GM19351 (cell line): ENCODE results near the gene CDC5L.
"Not testable (repeated sequence)": the region's sequence is repeated elsewhere in the genome, so short reads cannot be mapped to it uniquely, and the experiment has no call there.

Experiments
- ATAC-seq: cut with Tn5 transposase; IDR thresholded peaks from one replicate; pipeline ENCODE4 v1.9.1; 2021; ENCODE audit warnings: mild to moderate bottlenecking, moderate library complexity; ENCODE audit not compliant: unreplicated experiment

CDC5L gene

GRCh38 chr6:44449181-44449580 lies 61.7 kb downstream of the CDC5L start:
- ATAC-seq: not testable (repeated sequence)

GRCh38 chr6:44451803-44452695 lies 64.5 kb downstream of the CDC5L start:
- no peak for ATAC-seq

GRCh38 chr6:44452725-44453124 lies 65.2 kb downstream of the CDC5L start:
- no peak for ATAC-seq

- no peak for ATAC-seq
These were observed 65.6 kb downstream of the CDC5L start for GRCh38 chr6:44453146-44453545.

DNA sequence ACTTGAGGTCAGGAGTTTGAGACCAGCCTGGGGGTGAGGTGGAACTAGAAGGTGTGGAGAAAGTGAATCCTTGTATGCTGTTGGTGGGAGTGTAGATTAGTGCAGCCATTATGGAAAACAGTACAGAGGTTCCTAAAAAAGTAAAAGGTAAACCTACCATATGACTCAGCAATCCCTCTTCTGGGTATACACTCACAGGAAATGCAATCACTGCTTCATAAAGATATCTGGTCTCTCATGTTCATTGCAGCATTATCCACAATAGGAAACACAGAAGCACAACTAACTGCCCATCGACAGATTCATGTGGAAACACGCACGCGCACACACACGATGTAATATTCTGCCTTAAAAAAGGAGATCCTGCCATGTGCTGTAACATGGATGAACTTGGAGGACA lies 66.7 kb downstream of the CDC5L start:
- ATAC-seq: no peak

GRCh38 chr6:44456070-44456965 lies 68.8 kb downstream of the CDC5L start:
- peak; percentile 54 for ATAC-seq

- ATAC-seq: no peak
These were observed 69.4 kb downstream of the CDC5L start for GRCh38 chr6:44456966-44457292.

DNA sequence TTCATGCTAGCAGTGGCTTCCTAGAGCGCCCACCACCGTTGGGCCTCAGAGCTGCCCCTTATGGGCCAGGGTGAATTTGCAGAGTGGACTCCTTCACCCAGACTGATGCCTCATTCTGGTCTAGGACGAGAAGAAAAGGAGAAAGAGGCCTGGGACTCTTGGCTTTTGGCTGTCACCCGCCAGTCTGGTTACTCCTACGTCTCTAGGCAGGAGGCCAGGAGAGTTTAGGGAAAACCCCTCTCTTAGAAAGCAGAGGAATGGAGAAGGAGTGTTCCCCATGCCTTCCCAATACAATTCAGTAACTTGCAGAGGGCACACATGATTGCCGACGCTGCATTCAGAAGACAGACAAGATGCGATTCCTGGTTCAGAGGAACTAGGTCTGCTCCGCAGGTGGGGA lies 70.1 kb downstream of the CDC5L start:
- no peak for ATAC-seq

- ATAC-seq: no peak
These were observed 71.0 kb downstream of the CDC5L start for GRCh38 chr6:44458551-44458950.

DNA sequence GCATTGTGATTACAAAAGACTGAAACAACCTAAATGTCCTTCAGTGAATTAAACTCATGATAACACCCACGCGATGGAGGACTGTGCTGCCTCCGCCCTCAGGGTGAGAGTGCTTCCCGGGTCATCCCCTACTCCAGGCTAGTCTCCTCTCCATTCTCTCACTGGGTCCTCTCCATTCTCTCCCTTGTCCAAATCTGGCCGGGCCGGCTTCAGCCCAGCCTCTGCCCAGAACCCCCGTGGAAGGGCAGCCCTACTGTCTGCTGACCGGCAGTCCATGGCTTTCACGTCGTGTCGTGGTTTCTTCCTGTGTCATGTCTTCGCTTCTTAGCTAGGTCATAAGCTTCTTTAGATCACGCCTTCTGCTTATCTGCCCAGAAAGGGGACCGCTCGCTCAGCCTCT lies 74.8 kb downstream of the CDC5L start:
- no peak for ATAC-seq

- no peak for ATAC-seq
These were observed 75.6 kb downstream of the CDC5L start for GRCh38 chr6:44462797-44463727.

DNA sequence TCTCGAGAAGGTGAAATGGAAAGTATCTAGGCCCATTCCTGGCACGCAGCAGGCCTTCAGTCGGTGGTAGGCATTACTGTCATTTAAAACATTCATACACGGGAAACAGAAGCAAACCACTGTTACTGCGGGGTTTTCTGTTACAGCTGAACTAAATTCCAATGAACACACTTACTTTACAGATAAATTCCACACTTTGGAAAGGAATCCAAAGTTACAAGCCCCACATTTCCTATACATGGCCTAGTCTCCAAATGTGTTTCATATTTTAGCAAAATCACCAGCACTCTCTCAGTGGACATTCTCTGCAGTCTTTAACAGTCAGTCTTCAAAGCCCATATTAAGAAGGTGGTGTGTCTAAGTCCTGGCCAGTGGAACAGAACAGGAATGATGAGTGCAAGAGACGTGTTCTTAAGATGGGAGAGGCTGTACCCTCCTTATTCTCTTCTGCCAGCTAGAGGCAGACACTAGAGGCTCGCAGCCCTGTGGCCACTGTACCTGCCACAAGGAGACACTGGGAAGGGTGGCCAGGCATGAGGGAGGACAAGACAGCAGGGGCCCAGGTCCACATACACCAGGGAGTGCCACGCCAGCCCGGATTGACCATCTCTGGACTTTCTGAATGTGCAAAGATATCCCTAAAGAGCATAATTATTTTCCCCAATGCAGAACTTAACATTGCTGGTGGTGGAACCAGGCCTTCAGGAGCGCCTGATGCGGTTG lies 76.4 kb downstream of the CDC5L start:
- no peak for ATAC-seq

DNA sequence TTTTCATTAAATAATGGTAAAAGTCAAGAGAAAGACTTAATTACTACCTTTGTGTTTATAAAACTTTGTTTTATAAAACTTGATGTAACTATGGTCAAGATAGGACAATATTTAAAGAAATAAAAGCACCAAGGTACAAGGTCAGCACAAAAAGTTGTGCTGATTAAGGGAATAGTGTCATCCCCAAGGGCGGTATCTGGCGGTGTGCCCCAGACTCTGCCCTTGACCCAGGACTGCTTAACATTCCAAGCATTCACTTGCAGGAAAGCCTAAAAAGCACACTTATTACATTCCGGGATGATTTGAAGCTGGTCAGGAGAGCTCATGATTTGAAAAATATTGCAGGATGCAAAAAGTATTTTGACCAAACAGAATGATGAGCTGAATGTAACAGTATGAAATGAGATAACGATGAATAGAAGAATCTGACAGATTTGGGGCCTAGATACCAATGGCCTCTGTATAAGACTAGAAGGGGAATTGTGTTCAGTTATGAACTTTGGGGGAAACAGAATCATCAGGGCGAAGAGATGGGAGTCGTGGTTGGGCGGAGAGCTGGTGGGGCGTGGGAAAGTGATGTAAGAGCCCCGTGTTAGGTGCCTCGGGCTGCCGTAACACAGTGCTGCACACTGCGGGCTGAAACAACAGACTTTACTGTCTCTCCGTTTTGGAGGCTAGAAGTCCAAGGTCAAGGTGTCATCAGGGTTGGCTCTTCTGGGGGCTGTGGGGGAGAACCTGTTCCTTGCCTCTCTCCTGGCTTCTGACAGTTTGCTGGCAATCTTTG lies 77.2 kb downstream of the CDC5L start:
- ATAC-seq: no peak

- ATAC-seq: no peak
These were observed 79.4 kb downstream of the CDC5L start for GRCh38 chr6:44466955-44467354.

DNA sequence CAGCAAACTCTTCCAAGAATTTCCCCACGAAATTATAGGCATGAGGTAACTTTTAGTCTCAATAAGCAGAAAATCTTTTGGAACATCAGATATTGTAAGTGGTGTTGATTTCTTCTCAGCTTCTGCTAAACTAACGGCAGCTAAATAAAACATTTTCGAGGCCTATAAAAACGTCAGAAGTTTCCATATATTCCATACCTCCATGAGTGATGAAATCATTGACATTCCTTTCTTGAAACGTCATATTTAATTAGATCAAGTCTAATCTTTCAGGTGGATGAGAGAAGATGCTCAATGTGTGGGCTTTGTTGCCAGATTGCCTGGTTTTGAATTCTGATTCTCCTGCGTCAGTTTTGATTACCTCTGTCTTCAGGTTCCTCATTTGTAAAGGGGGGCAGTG lies 81.3 kb downstream of the CDC5L start:
- no peak for ATAC-seq

- ATAC-seq: no peak
These were observed 82.6 kb downstream of the CDC5L start for GRCh38 chr6:44470115-44470464.

- ATAC-seq: no peak
These were observed 83.2 kb downstream of the CDC5L start for GRCh38 chr6:44470746-44471145.

DNA sequence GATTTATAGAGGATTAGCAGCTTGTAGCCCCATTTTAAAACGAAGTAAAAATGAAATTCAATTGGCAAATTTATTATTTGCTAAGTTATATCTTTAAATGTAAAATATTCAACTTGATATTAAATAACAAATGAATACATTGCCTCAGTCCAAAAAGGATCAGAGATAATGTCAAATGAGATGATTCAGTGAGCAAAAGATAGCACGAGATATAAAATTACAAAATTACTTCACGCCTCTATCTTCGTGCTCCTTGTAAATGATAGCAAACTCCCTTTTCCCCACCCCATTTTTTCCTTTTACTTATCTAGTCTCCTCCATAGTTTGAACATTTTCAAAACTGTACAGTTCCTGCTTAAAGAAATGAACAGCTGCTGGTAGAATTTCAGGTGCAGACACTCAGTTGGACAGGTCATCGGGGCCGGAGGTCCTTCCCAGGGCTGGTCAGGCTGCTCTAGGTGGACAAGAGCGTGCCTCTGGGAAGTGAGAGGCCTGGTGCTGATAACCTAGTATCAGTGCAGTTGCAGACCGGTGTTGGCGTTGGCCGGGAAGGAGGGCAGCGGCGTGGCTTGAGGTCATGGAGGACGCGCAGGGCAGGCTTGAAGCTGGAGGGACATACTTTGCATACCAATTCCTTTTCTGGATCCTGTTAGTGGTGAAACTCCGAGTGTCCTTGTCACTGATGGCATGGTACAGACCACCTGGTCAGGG lies 83.9 kb downstream of the CDC5L start:
- no peak for ATAC-seq
